ENCODE data around the gene KIAA0513. TPM values are rescaled to one million over a fixed set of nuclear protein-coding genes. Genes with fewer than 3 reads are reported as not detected.

Gene KIAA0513
- total RNA-seq, 1 donor, result 26.3 TPM

DNA sequence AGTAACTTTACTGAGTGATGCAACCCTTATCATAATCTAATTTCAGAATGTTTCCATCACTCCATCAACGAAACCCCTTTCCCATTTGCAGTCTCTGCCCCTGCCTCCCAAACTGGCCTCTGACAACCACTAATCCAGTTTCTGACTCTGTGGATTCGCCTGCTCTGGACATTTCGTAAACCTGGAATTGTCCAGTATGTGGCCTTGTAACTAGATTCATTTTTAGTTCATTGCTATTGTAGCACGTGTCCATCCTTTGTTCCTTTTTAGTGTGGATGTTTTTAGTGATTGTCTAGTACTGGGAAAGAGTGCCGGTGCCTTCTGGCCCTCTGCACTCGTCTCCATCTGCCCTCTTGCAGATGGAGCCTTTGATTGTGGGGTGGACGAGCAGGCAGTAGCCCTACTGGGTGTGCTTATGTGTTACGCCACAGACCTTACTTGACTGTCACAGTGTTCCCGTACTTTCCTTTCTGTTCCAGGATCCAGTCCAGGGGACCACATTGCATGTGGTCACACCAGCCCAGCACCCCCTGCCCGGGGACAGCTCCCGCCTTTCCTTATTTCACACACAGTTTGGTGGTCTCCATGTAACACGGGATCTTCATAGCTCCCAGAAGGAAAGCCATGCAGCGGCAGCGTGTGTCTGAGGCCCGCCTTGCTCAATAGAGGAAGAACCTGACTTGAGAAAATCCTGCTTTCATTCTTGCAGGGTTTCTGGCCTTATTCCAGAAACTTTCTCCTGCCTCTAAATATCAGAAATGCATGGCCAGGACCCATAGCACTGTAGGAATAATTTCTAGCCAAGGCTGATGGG, 8.8 kb downstream of the KIAA0513 start:
- H3K4me3 ChIP-seq (ENCODE audit: low read depth, low read length), result no peak overlapping the region
- peak; percentile 21 for DNase-seq (ENCODE audit: low read depth)
- TF ChIP-seq, protein P1, sequence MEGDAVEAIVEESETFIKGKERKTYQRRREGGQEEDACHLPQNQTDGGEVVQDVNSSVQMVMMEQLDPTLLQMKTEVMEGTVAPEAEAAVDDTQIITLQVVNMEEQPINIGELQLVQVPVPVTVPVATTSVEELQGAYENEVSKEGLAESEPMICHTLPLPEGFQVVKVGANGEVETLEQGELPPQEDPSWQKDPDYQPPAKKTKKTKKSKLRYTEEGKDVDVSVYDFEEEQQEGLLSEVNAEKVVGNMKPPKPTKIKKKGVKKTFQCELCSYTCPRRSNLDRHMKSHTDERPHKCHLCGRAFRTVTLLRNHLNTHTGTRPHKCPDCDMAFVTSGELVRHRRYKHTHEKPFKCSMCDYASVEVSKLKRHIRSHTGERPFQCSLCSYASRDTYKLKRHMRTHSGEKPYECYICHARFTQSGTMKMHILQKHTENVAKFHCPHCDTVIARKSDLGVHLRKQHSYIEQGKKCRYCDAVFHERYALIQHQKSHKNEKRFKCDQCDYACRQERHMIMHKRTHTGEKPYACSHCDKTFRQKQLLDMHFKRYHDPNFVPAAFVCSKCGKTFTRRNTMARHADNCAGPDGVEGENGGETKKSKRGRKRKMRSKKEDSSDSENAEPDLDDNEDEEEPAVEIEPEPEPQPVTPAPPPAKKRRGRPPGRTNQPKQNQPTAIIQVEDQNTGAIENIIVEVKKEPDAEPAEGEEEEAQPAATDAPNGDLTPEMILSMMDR (IDR thresholded peaks at IDR 0.05; ENCODE audit: insufficient read depth, low read depth, low read length), result no peak

DNA sequence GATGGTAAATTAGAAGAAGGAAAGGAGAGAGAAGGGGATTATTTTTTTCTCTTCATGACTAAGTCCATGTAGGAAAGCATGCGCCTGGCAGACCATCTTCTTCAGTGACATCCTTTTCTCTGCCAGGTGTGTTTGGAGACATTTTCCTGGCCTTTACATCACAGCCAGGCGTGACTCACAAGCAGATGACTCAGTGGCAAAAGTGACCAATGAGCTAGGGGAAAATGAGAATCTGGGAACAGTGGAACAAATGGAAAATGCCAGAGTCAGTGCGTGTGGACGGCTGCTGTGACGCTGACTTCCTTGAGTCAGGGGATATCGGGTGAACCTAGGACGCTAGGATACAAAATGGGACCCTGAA, 9.4 kb downstream of the KIAA0513 start:
- no peak overlapping the region for H3K4me3 ChIP-seq (ENCODE audit: low read depth, low read length)
- TF ChIP-seq, protein P1 (IDR thresholded peaks at IDR 0.05; ENCODE audit: insufficient read depth, low read depth, low read length), result no peak
- peak; percentile 62 for DNase-seq (ENCODE audit: low read depth)

DNA sequence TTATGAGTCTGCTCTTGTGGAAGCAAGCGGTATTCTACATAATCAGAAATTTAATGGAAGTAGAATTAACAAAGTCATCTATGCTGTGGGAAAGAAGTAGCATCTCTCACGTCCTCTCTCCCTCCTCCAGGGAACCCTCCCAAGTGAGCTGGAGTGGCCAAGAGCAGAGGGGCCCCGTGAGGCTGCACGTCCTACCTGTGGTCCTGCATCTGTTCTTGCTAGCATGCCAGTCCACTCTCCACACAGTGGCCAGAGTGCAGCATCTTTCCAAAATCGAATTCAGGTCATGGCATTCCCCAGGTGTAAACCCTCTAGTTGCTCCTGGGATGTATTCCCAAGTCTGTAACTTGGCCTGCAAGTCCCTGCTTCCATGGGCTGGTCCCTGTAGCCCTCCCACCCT, 10.1 kb downstream of the KIAA0513 start:
- TF ChIP-seq, protein P1 (IDR thresholded peaks at IDR 0.05; ENCODE audit: insufficient read depth, low read depth, low read length), result no peak
- DNase-seq (ENCODE audit: low read depth), result no peak
- no peak overlapping the region for H3K4me3 ChIP-seq (ENCODE audit: low read depth, low read length)

DNA sequence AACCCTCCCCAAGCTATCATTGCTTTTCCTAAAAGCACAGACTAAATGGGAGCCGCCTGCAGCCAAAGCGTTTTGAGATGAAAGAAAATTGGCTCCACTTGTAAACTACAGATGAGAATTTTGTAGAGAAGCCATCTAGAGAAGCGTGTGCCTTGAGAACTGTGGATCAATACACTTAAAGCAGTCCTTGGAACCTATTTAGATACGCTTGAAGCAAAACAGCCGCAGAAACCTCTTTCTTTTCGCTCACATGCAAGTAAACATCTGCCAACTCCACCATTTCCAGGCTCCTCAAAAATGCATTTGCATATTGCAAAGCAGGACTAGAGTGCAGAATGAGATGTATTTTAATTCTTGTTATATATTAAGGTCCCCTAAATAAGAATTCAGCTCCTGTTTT, 13.1 kb downstream of the KIAA0513 start:
- H3K4me3 ChIP-seq (ENCODE audit: low read depth, low read length), result no peak overlapping the region
- no peak for DNase-seq (ENCODE audit: low read depth)
- TF ChIP-seq, protein P1 (IDR thresholded peaks at IDR 0.05; ENCODE audit: insufficient read depth, low read depth, low read length), result no peak

GRCh38 chr16:85041219-85042166, 13.9 kb downstream of the KIAA0513 start:
- DNase-seq (ENCODE audit: low read depth), result no peak
- no peak overlapping the region for H3K4me3 ChIP-seq (ENCODE audit: low read depth, low read length)
- TF ChIP-seq, protein P1 (IDR thresholded peaks at IDR 0.05; ENCODE audit: insufficient read depth, low read depth, low read length), result no peak

DNA sequence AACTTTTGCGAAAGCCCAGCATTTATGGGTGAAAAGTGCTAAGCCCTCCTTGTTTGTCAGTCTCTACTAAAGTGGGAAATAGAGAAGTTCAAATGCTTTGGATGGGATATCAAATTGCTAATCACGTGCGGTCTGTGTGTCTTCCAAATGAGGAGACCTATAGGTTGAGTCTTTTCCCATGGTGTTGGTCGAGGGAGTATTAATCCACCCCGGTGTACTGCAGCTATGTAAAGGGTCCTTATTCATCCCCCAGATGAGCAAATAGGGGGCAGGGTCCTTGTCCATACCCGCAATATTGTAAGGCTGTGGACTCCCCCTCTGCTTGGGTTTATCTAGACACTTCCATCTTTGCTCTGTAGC, 14.6 kb downstream of the KIAA0513 start:
- DNase-seq (ENCODE audit: low read depth), result no peak
- TF ChIP-seq, protein P1 (IDR thresholded peaks at IDR 0.05; ENCODE audit: insufficient read depth, low read depth, low read length), result no peak
- no peak overlapping the region for H3K4me3 ChIP-seq (ENCODE audit: low read depth, low read length)

Data from fibroblast of villous mesenchyme (primary cell).